HEK293 (cell line): Measurements from ENCODE around the gene STS.

Experiments used
- CTCF ChIP-seq: fragments of 450-650 bp; formaldehyde crosslinking; IDR thresholded peaks from 2 replicates; pipeline ENCODE4 v1.5.1; 2016; ENCODE audit warnings: missing biosample characterization, missing genetic modification characterization
- KLF1 ChIP-seq: fragments of 450-650 bp; formaldehyde crosslinking; IDR thresholded peaks from 2 replicates; pipeline ENCODE4 v1.5.1; 2016; ENCODE audit warnings: missing biosample characterization, missing genetic modification characterization
- ZBTB21 ChIP-seq: fragments of 450-650 bp; formaldehyde crosslinking; IDR thresholded peaks from 2 replicates; pipeline ENCODE4 v1.5.1; 2017; ENCODE audit warnings: missing biosample characterization, missing genetic modification characterization
- ZNF10 ChIP-seq: fragments of 450-650 bp; formaldehyde crosslinking; IDR thresholded peaks from 2 replicates; pipeline ENCODE4 v1.5.1; 2017; ENCODE audit warnings: missing biosample characterization, missing genetic modification characterization
- ZXDB ChIP-seq: fragments of 450-650 bp; formaldehyde crosslinking; IDR thresholded peaks from 2 replicates; pipeline ENCODE4 v1.5.1; 2016; ENCODE audit warnings: missing biosample characterization, missing genetic modification characterization

- no peak for TF ChIP-seq CTCF (tag by site-specific recombination)
- TF ChIP-seq KLF1, result no peak
- TF ChIP-seq ZBTB21 (tag by site-specific recombination), result no peak
- no peak for TF ChIP-seq ZXDB
- TF ChIP-seq ZNF10 (tag by site-specific recombination), result no peak
Measured at GRCh38 chrX:7106649-7107048, 40.9 kb upstream of the STS start.
